ENCODE data around the gene RBP4.
"Not testable (repeated sequence)": the region's sequence is repeated elsewhere in the genome, so short reads cannot be mapped to it uniquely, and the experiment has no call there.

Gene RBP4

GRCh38 chr10:93553482-93554315 is 47.3 kb downstream of the RBP4 start:
- Histone ChIP-seq H3K9me3 (ENCODE audit: insufficient read depth, low read length) (no peaks in the 10 kb centered on the region), H3K27me3 (ENCODE audit: insufficient read depth, insufficient read length) (no peaks in the 10 kb centered on the region), H3K36me3 (ENCODE audit: insufficient read depth, insufficient read length, low read length) (no peaks in the 10 kb centered on the region), H3K9ac (ENCODE audit: insufficient read length, low read depth) (no peak overlapping the region), H3K4me3 (ENCODE audit: insufficient read length, low read depth) (no peak overlapping the region), H3K4me1 (ENCODE audit: insufficient read depth, insufficient read length) (no peaks in the 10 kb centered on the region)
- no peak for DNase-seq (ENCODE audit: low read depth, low spot score)
- TF ChIP-seq ZNF274 (IDR thresholded peaks at IDR 0.05; ENCODE audit: low read depth, low read length) (no peak), YY1 (IDR thresholded peaks at IDR 0.05; ENCODE audit: insufficient read depth, insufficient read length) (no peak), SUZ12 (IDR thresholded peaks at IDR 0.05; ENCODE audit: extremely low read depth, insufficient read depth, insufficient read length) (no peak)

- Histone ChIP-seq H3K4me1 (ENCODE audit: insufficient read depth, insufficient read length) (no peaks in the 10 kb centered on the region), H3K9me3 (ENCODE audit: insufficient read depth, low read length) (no peaks in the 10 kb centered on the region), H3K9ac (ENCODE audit: insufficient read length, low read depth) (no peak overlapping the region), H3K27me3 (ENCODE audit: insufficient read depth, insufficient read length) (no peaks in the 10 kb centered on the region), H3K4me3 (ENCODE audit: insufficient read length, low read depth) (no peak overlapping the region), H3K36me3 (ENCODE audit: insufficient read depth, insufficient read length, low read length) (no peaks in the 10 kb centered on the region)
- TF ChIP-seq YY1 (IDR thresholded peaks at IDR 0.05; ENCODE audit: insufficient read depth, insufficient read length) (no peak), ZNF274 (IDR thresholded peaks at IDR 0.05; ENCODE audit: low read depth, low read length) (no peak), SUZ12 (IDR thresholded peaks at IDR 0.05; ENCODE audit: extremely low read depth, insufficient read depth, insufficient read length) (no peak)
- DNase-seq (ENCODE audit: low read depth, low spot score) = no peak
These were observed 48.3 kb downstream of the RBP4 start for GRCh38 chr10:93552780-93553179.

GRCh38 chr10:93550606-93551005 is 50.4 kb downstream of the RBP4 start:
- TF ChIP-seq SUZ12 (IDR thresholded peaks at IDR 0.05; ENCODE audit: extremely low read depth, insufficient read depth, insufficient read length) (no peak), YY1 (IDR thresholded peaks at IDR 0.05; ENCODE audit: insufficient read depth, insufficient read length) (no peak), ZNF274 (IDR thresholded peaks at IDR 0.05; ENCODE audit: low read depth, low read length) (no peak)
- Histone ChIP-seq H3K4me1 (ENCODE audit: insufficient read depth, insufficient read length) (no peaks in the 10 kb centered on the region), H3K4me3 (ENCODE audit: insufficient read length, low read depth) (no peak overlapping the region), H3K9me3 (ENCODE audit: insufficient read depth, low read length) (no peaks in the 10 kb centered on the region), H3K9ac (ENCODE audit: insufficient read length, low read depth) (no peak overlapping the region), H3K27me3 (ENCODE audit: insufficient read depth, insufficient read length) (no peaks in the 10 kb centered on the region), H3K36me3 (ENCODE audit: insufficient read depth, insufficient read length, low read length) (no peaks in the 10 kb centered on the region)
- DNase-seq (ENCODE audit: low read depth, low spot score) = no peak

- H3K4me1 ChIP-seq (ENCODE audit: insufficient read depth, insufficient read length) = no peaks in the 10 kb centered on the region
- H3K9ac ChIP-seq (ENCODE audit: insufficient read length, low read depth) = no peak overlapping the region
- TF ChIP-seq YY1 (IDR thresholded peaks at IDR 0.05; ENCODE audit: insufficient read depth, insufficient read length) (no peak), SUZ12 (IDR thresholded peaks at IDR 0.05; ENCODE audit: extremely low read depth, insufficient read depth, insufficient read length) (no peak), ZNF274 (IDR thresholded peaks at IDR 0.05; ENCODE audit: low read depth, low read length) (no peak)
- H3K9me3 ChIP-seq (ENCODE audit: insufficient read depth, low read length) = no peaks in the 10 kb centered on the region
- DNase-seq (ENCODE audit: low read depth, low spot score) = no peak
- H3K4me3 ChIP-seq (ENCODE audit: insufficient read length, low read depth) = no peak overlapping the region
- H3K36me3 ChIP-seq (ENCODE audit: insufficient read depth, insufficient read length, low read length) = no peaks in the 10 kb centered on the region
- no peaks in the 10 kb centered on the region for H3K27me3 ChIP-seq (ENCODE audit: insufficient read depth, insufficient read length)
These were observed 52.5 kb downstream of the RBP4 start for GRCh38 chr10:93548376-93549071.

GRCh38 chr10:93547522-93547921 is 53.5 kb downstream of the RBP4 start:
- no peaks in the 10 kb centered on the region for H3K9me3 ChIP-seq (ENCODE audit: insufficient read depth, low read length)
- H3K9ac ChIP-seq (ENCODE audit: insufficient read length, low read depth) = no peak overlapping the region
- no peaks in the 10 kb centered on the region for H3K4me1 ChIP-seq (ENCODE audit: insufficient read depth, insufficient read length)
- H3K27me3 ChIP-seq (ENCODE audit: insufficient read depth, insufficient read length) = peaks cover under 1% of the 10 kb centered on the region
- H3K4me3 ChIP-seq (ENCODE audit: insufficient read length, low read depth) = no peak overlapping the region
- TF ChIP-seq YY1 (IDR thresholded peaks at IDR 0.05; ENCODE audit: insufficient read depth, insufficient read length) = no peak
- no peak for TF ChIP-seq SUZ12 (IDR thresholded peaks at IDR 0.05; ENCODE audit: extremely low read depth, insufficient read depth, insufficient read length)
- TF ChIP-seq ZNF274 (IDR thresholded peaks at IDR 0.05; ENCODE audit: low read depth, low read length) = no peak
- H3K36me3 ChIP-seq (ENCODE audit: insufficient read depth, insufficient read length, low read length) = no peaks in the 10 kb centered on the region
- DNase-seq (ENCODE audit: low read depth, low spot score) = no peak

GRCh38 chr10:93546995-93547394 is 54.0 kb downstream of the RBP4 start:
- not testable (repeated sequence) for H3K9ac ChIP-seq (ENCODE audit: insufficient read length, low read depth); H3K36me3 ChIP-seq (ENCODE audit: insufficient read depth, insufficient read length, low read length); H3K9me3 ChIP-seq (ENCODE audit: insufficient read depth, low read length); DNase-seq (ENCODE audit: low read depth, low spot score); H3K4me1 ChIP-seq (ENCODE audit: insufficient read depth, insufficient read length); H3K27me3 ChIP-seq (ENCODE audit: insufficient read depth, insufficient read length); H3K4me3 ChIP-seq (ENCODE audit: insufficient read length, low read depth)

GRCh38 chr10:93542358-93542791 is 58.7 kb downstream of the RBP4 start:
- H3K4me1 ChIP-seq (ENCODE audit: insufficient read depth, insufficient read length) = no peaks in the 10 kb centered on the region
- no peak overlapping the region for H3K9ac ChIP-seq (ENCODE audit: insufficient read length, low read depth)
- TF ChIP-seq YY1 (IDR thresholded peaks at IDR 0.05; ENCODE audit: insufficient read depth, insufficient read length) = no peak
- TF ChIP-seq ZNF274 (IDR thresholded peaks at IDR 0.05; ENCODE audit: low read depth, low read length) = no peak
- TF ChIP-seq SUZ12 (IDR thresholded peaks at IDR 0.05; ENCODE audit: extremely low read depth, insufficient read depth, insufficient read length) = no peak
- peaks cover 3% of the 10 kb centered on the region for H3K27me3 ChIP-seq (ENCODE audit: insufficient read depth, insufficient read length)
- H3K36me3 ChIP-seq (ENCODE audit: insufficient read depth, insufficient read length, low read length) = no peaks in the 10 kb centered on the region
- no peak overlapping the region for H3K4me3 ChIP-seq (ENCODE audit: insufficient read length, low read depth)
- no peaks in the 10 kb centered on the region for H3K9me3 ChIP-seq (ENCODE audit: insufficient read depth, low read length)
- DNase-seq (ENCODE audit: low read depth, low spot score) = no peak

All from NT2/D1 (cell line).